ENCODE measurements around the gene CYS1.
"Not testable (repeated sequence)": the region's sequence is repeated elsewhere in the genome, so short reads cannot be mapped to it uniquely, and the experiment has no call there.

CYS1 gene

DNA sequence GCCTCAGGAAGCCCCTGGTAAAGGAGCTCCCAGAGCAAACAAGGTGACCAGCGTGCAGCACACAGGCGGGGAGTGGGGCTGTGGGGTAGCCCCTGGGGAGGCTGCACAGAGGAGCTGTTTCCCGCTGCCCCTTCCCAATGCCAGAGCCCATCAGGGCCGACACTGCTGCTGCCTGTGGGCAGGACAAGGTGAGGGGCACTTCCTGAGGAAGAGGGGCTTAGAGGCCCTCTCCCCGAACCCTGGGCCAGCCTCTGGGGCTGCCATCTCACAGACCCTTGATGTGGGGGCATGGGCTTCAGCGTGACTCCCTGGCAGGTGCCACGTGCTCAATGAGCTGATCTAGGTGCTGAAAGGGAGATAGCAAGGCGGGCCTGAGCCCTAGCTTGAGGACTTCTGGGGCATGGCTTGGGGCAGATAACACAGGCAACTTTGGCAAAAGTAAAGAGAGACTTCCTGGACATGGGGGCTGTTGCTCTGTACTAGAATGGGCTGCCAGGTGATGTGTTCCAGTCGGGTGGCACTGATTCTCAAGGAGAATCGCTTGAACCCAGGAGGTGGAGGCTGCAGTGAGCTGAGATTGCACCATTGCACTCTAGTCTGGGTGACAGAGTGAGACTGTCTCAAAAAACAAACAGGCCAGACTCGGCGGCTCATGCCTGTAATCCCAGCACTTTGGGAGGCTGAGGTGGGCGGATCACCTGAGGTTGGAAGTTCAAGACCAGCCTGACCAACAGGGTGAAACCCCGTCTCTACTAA lies 46.8 kb downstream of the CYS1 start:
- DNase-seq (ENCODE audit: low read depth) = no peak
- in situ Hi-C loops (cut with HindIII; ENCODE audit: low sequenced_read_pairs) = loop anchor here (5.0 kb wide), 1 partner anchor 221 kb away; no protein-coding TSS in a partner anchor
- no peak overlapping the region for H3K4me3 ChIP-seq (ENCODE audit: low read depth, low read length)
- TF ChIP-seq CTCF (IDR thresholded peaks at IDR 0.05; ENCODE audit: low read depth, low read length, missing control alignments) = no peak

DNA sequence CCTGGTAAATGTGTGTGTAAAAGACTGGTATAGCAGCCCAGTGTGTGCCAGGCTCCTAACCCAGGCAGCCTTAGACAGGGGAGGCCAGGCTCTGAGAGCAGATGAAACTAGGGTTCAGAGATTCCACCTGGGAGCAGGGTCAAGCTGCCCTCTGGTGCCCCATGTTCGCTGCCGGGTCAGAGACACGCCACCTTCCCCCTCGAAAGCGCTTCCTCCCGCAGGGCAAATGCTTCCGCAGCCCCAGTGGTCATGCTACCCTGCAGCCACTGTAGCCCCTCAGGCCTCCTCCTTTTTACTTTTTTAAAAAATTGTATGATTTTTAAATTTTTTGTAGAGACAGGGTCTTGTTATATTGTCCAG lies 47.5 kb downstream of the CYS1 start:
- in situ Hi-C loops (cut with HindIII; ENCODE audit: low sequenced_read_pairs) = loop anchor here (5.0 kb wide), 1 partner anchor 220 kb away; no protein-coding TSS in a partner anchor

GRCh38 chr2:10031886-10032745 lies 48.1 kb downstream of the CYS1 start:
- in situ Hi-C loops (cut with HindIII; ENCODE audit: low sequenced_read_pairs) = loop anchor here (5.0 kb wide), 1 partner anchor 220 kb away; no protein-coding TSS in a partner anchor
- TF ChIP-seq CTCF (IDR thresholded peaks at IDR 0.05; ENCODE audit: low read depth, low read length, missing control alignments) = no peak
- no peak for DNase-seq (ENCODE audit: low read depth)
- H3K4me3 ChIP-seq (ENCODE audit: low read depth, low read length) = no peak overlapping the region

More for the DNA sequence above, 47.5 kb downstream of the CYS1 start:
- DNase-seq (ENCODE audit: low read depth) = no peak
- TF ChIP-seq CTCF (IDR thresholded peaks at IDR 0.05; ENCODE audit: low read depth, low read length, missing control alignments) = no peak
- no peak overlapping the region for H3K4me3 ChIP-seq (ENCODE audit: low read depth, low read length)

- in situ Hi-C loops (cut with HindIII; ENCODE audit: low sequenced_read_pairs) = loop anchor here (5.0 kb wide), 1 partner anchor 218 kb away; no protein-coding TSS in a partner anchor
- H3K4me3 ChIP-seq (ENCODE audit: low read depth, low read length) = not testable (repeated sequence)
These were observed 49.4 kb downstream of the CYS1 start for GRCh38 chr2:10030798-10031197.

GRCh38 chr2:10030311-10030736 lies 49.9 kb downstream of the CYS1 start:
- H3K4me3 ChIP-seq (ENCODE audit: low read depth, low read length) = no peak overlapping the region
- in situ Hi-C loops (cut with HindIII; ENCODE audit: low sequenced_read_pairs) = loop anchor here (5.0 kb wide), 1 partner anchor 218 kb away; no protein-coding TSS in a partner anchor
- no peak for TF ChIP-seq CTCF (IDR thresholded peaks at IDR 0.05; ENCODE audit: low read depth, low read length, missing control alignments)
- no peak for DNase-seq (ENCODE audit: low read depth)

More at GRCh38 chr2:10030798-10031197, 49.4 kb downstream of the CYS1 start:
- DNase-seq (ENCODE audit: low read depth) = not testable (repeated sequence)

- TF ChIP-seq CTCF (IDR thresholded peaks at IDR 0.05; ENCODE audit: low read depth, low read length, missing control alignments) = no peak
- in situ Hi-C loops (cut with HindIII; ENCODE audit: low sequenced_read_pairs) = loop anchor here (5.0 kb wide), 1 partner anchor 218 kb away; no protein-coding TSS in a partner anchor
- H3K4me3 ChIP-seq (ENCODE audit: low read depth, low read length) = no peak overlapping the region
- no peak for DNase-seq (ENCODE audit: low read depth)
These were observed 50.4 kb downstream of the CYS1 start for GRCh38 chr2:10029875-10030223.
